H9 (cell line): ENCODE measurements around the gene ALDH1A2. TPM values are rescaled to one million over a fixed set of nuclear protein-coding genes. Genes with fewer than 3 reads are reported as not detected.

ENCODE experiments used
- DNase-seq: peaks from one replicate; pipeline ENCODE4 v3.0.0-alpha.2; 2017
- H2AFZ ChIP-seq: one replicate; pipeline ENCODE4 v1.6.1; 2013; ENCODE audit warnings: mild to moderate bottlenecking, low read length, control low read depth, moderate library complexity
- H2AK5ac ChIP-seq: 2 replicates; pipeline ENCODE4 v1.6.1; 2013; ENCODE audit warnings: low read length, control low read depth, mixed read lengths; ENCODE audit not compliant: insufficient read length
- H2BK120ac ChIP-seq: one replicate; pipeline ENCODE4 v1.6.1; 2013; ENCODE audit warnings: low read depth, mild to moderate bottlenecking, low read length, control low read depth, inconsistent platforms; ENCODE audit not compliant: poor library complexity, severe bottlenecking
- H2BK12ac ChIP-seq: 2 replicates; pipeline ENCODE4 v1.6.1; 2013; ENCODE audit warnings: low read length, control low read depth, mixed read lengths, low read depth; ENCODE audit not compliant: insufficient read length
- H2BK15ac ChIP-seq: 2 replicates; pipeline ENCODE4 v1.6.1; 2013; ENCODE audit warnings: low read depth, low read length, control low read depth
- H2BK20ac ChIP-seq: one replicate; pipeline ENCODE4 v1.6.1; 2013; ENCODE audit warnings: low read depth, mild to moderate bottlenecking, low read length, control low read depth, inconsistent platforms; ENCODE audit not compliant: poor library complexity, severe bottlenecking
- H2BK5ac ChIP-seq: 2 replicates; pipeline ENCODE4 v1.6.1; 2013; ENCODE audit warnings: low read length, control low read depth, mixed read lengths; ENCODE audit not compliant: insufficient read length
- H3K14ac ChIP-seq: 2 replicates; pipeline ENCODE4 v1.6.1; 2013; ENCODE audit warnings: low read length, control low read depth; ENCODE audit not compliant: insufficient read depth
- H3K18ac ChIP-seq: 2 replicates; pipeline ENCODE4 v1.6.1; 2013; ENCODE audit warnings: low read depth, mild to moderate bottlenecking, mixed read lengths, low read length, control low read depth; ENCODE audit not compliant: insufficient read length
- H3K23ac ChIP-seq: 2 replicates; pipeline ENCODE4 v1.6.1; 2013; ENCODE audit warnings: low read length, control low read depth, mixed read lengths, low read depth; ENCODE audit not compliant: insufficient read length
- H3K23me2 ChIP-seq: 2 replicates; pipeline ENCODE4 v1.6.1; 2013; ENCODE audit warnings: low read depth, mild to moderate bottlenecking, mixed read lengths, low read length, control low read depth; ENCODE audit not compliant: insufficient read length, poor library complexity, severe bottlenecking
- H3K27ac ChIP-seq: 2 replicates; pipeline ENCODE4 v1.5.1; 2013; ENCODE audit warnings: low read length, control low read depth, mixed read lengths, low read depth; ENCODE audit not compliant: insufficient read length
- H3K27me3 ChIP-seq: 2 replicates; pipeline ENCODE4 v1.6.1; 2013; ENCODE audit warnings: low read length, control low read depth, inconsistent platforms; ENCODE audit not compliant: insufficient read depth
- H3K4ac ChIP-seq: 2 replicates; pipeline ENCODE4 v1.6.1; 2013; ENCODE audit warnings: low read depth, mild to moderate bottlenecking, control low read depth, inconsistent platforms, low read length, moderate library complexity
- H3K4me1 ChIP-seq: 2 replicates; pipeline ENCODE4 v1.6.1; 2013; ENCODE audit warnings: low read length, control low read depth, inconsistent platforms; ENCODE audit not compliant: insufficient read depth
- H3K4me2 ChIP-seq: 2 replicates; pipeline ENCODE4 v1.6.1; 2013; ENCODE audit warnings: low read length, control low read depth, mixed read lengths; ENCODE audit not compliant: insufficient read length, insufficient read depth
- H3K56ac ChIP-seq: 2 replicates; pipeline ENCODE4 v1.6.1; 2013; ENCODE audit warnings: low read depth, mild to moderate bottlenecking, mixed read lengths, low read length, control low read depth; ENCODE audit not compliant: insufficient read length
- H3K79me1 ChIP-seq: 2 replicates; pipeline ENCODE4 v1.6.1; 2013; ENCODE audit warnings: low read depth, mild to moderate bottlenecking, moderate library complexity, low read length, control low read depth, inconsistent platforms; ENCODE audit not compliant: insufficient read depth, poor library complexity, severe bottlenecking
- H3K79me2 ChIP-seq: 2 replicates; pipeline ENCODE4 v1.6.1; 2013; ENCODE audit warnings: low read length, control low read depth, inconsistent platforms; ENCODE audit not compliant: insufficient read depth
- H3K9ac ChIP-seq: 2 replicates; pipeline ENCODE4 v1.6.1; 2013; ENCODE audit warnings: low read length, control low read depth, mixed read lengths; ENCODE audit not compliant: insufficient read length; ENCODE audit errors: extremely low read depth
- H3K9me3 ChIP-seq: one replicate; pipeline ENCODE4 v1.6.1; 2013; ENCODE audit warnings: low read depth, low read length, inconsistent platforms; ENCODE audit not compliant: control insufficient read depth
- H3T11ph ChIP-seq: one replicate; pipeline ENCODE4 v1.6.1; 2013; ENCODE audit warnings: mild to moderate bottlenecking, low read length, control low read depth, inconsistent platforms
- H4K20me1 ChIP-seq: one replicate; pipeline ENCODE4 v1.6.1; 2013; ENCODE audit not compliant: control insufficient read depth, insufficient read length, insufficient read depth
- H4K5ac ChIP-seq: 2 replicates; pipeline ENCODE4 v1.6.1; 2013; ENCODE audit warnings: low read depth, mild to moderate bottlenecking, mixed read lengths, low read length, control low read depth; ENCODE audit not compliant: insufficient read length
- H4K8ac ChIP-seq: replicated peaks from 2 replicates; pipeline ENCODE4 v1.6.1; 2013; ENCODE audit warnings: low read length, control low read depth, mixed read lengths, low read depth; ENCODE audit not compliant: insufficient read length
- H4K91ac ChIP-seq: 2 replicates; pipeline ENCODE4 v1.6.1; 2013; ENCODE audit warnings: low read depth, mild to moderate bottlenecking, moderate library complexity, mixed read lengths, low read length, control low read depth; ENCODE audit not compliant: insufficient read length
- H3K27ac Mint-ChIP-seq, 3 experiments: 2 replicates in 2 of 3; 3 replicates in 1 of 3; pipeline ENCODE4 v1.8.0; 2020 to 2021; ENCODE audit warnings: mixed read lengths in 3 of 3, mild to moderate bottlenecking in 1 of 3, moderate library complexity in 1 of 3
- H3K27me3 Mint-ChIP-seq: 2 replicates; pipeline ENCODE4 v1.8.0; 2021; ENCODE audit warnings: low read depth, mild to moderate bottlenecking, moderate library complexity, mixed read lengths
- H3K36me3 Mint-ChIP-seq, 3 experiments: 2 replicates in 2 of 3; 3 replicates in 1 of 3; pipeline ENCODE4 v1.8.0; 2020 to 2021; ENCODE audit warnings: low read depth in 3 of 3, mixed read lengths in 3 of 3; ENCODE audit not compliant: insufficient read depth in 1 of 3
- H3K4me1 Mint-ChIP-seq, 2 experiments: 2 replicates each; pipeline ENCODE4 v1.8.0; 2020; ENCODE audit warnings: mixed read lengths in 2 of 2
- H3K4me3 Mint-ChIP-seq, 2 experiments: 2 replicates in 1 of 2; 3 replicates in 1 of 2; pipeline ENCODE4 v1.8.0; 2020 to 2021; ENCODE audit warnings: mild to moderate bottlenecking in 2 of 2, mixed read lengths in 2 of 2, moderate library complexity in 1 of 2
- H3K9me3 Mint-ChIP-seq, 2 experiments: 2 replicates in 1 of 2; 3 replicates in 1 of 2; pipeline ENCODE4 v1.8.0; 2020; ENCODE audit warnings: mild to moderate bottlenecking in 2 of 2, mixed read lengths in 2 of 2, moderate library complexity in 1 of 2
- CTCF ChIP-seq: fragments of 200-600 bp; sonication (generic); conservative IDR thresholded peaks from 3 replicates; pipeline ENCODE4 v1.8.0; 2021; ENCODE audit warnings: antibody characterized with exemption, mild to moderate bottlenecking
- WGBS: extraction: QIAGEN DNeasy Blood & Tissue Kit; methylation state at CpG from one replicate; pipeline ENCODE4 v1.1.7; 2013; ENCODE audit warnings: missing lambda C conversion rate, low lambda C conversion rate, mixed read lengths; ENCODE audit not compliant: insufficient read length; ENCODE audit errors: extremely low coverage; 5-methylcytosine and 5-hydroxymethylcytosine counted together
- total RNA-seq: library from RNA; stranded (reverse); gene quantifications from 2 replicates; pipeline ENCODE4 v1.2.1, GENCODE V29; 2021

The ALDH1A2 gene
- total RNA-seq, 1 experiment from 2014 or later = 0.72 TPM

- Histone ChIP-seq H2AK5ac (no peak overlapping the region), H3K56ac (no peak overlapping the region), H3K23me2 (no peaks in the 10 kb centered on the region), H3K14ac (no peak overlapping the region), H2BK120ac (no peak overlapping the region), H2BK20ac (no peak overlapping the region), H3K4me2 (no peak overlapping the region), H3K23ac (no peak overlapping the region), H4K8ac (no peak overlapping the region), H3K9me3 (no peaks in the 10 kb centered on the region), H3K4ac (no peak overlapping the region), H3K4me1 (no peaks in the 10 kb centered on the region), H3K79me2 (no peaks in the 10 kb centered on the region), H3T11ph (no peak overlapping the region), H2AFZ (no peak overlapping the region), H4K91ac (no peak overlapping the region), H3K79me1 (no peaks in the 10 kb centered on the region), H2BK5ac (no peak overlapping the region), H3K27me3 (no peaks in the 10 kb centered on the region), H3K9ac (no peak overlapping the region), H3K18ac (no peak overlapping the region), H2BK15ac (no peak overlapping the region), H2BK12ac (no peak overlapping the region), H3K27ac (no peak overlapping the region), H4K20me1 (no peaks in the 10 kb centered on the region), H4K5ac (no peak overlapping the region)
- H3K4me1 Mint-ChIP-seq = no peaks in the 10 kb centered on the region
- H3K27ac Mint-ChIP-seq = no peak overlapping the region
- H3K36me3 Mint-ChIP-seq = peaks cover 7 to 13% (median 8%) of the 10 kb centered on the region in 3 experiments; a peak in 6 of 7 replicates
- peaks cover 15 to 28% of the 10 kb centered on the region in 2 experiments for H3K9me3 Mint-ChIP-seq
- H3K27me3 Mint-ChIP-seq = peaks cover 46% of the 10 kb centered on the region
- no CpG with 5 or more reads among the region's 7 CpGs for WGBS
- no peak for DNase-seq
- H3K4me3 Mint-ChIP-seq = no peak overlapping the region
- TF ChIP-seq CTCF = no peak
Measured at GRCh38 chr15:58026552-58026951, 39.0 kb downstream of the ALDH1A2 start.
